RWPE2 (cell line): ENCODE measurements around the gene NAV2.

Source experiments
- ATAC-seq: fragments of 200-7000 bp; cut with Tn5 transposase; 3 replicates; pipeline ENCODE4 v1.9.1; 2021; ENCODE audit warnings: low read depth
- DNase-seq: peaks from one replicate; pipeline ENCODE4 v3.0.0-alpha.2; 2020; ENCODE audit warnings: low spot score
- H3K27ac ChIP-seq: fragments of 450-650 bp; 2 replicates; pipeline ENCODE4 v1.5.1; 2017; ENCODE audit warnings: mild to moderate bottlenecking; ENCODE audit not compliant: poor library complexity, severe bottlenecking
- H3K27me3 ChIP-seq: fragments of 250-450 bp; sonication (Bioruptor Pico); 2 replicates; pipeline ENCODE4 v1.5.1; 2021; ENCODE audit warnings: mild to moderate bottlenecking, moderate library complexity; ENCODE audit not compliant: insufficient read depth, poor library complexity, severe bottlenecking
- H3K36me3 ChIP-seq: fragments of 250-450 bp; sonication (Bioruptor Pico); 2 replicates; pipeline ENCODE4 v1.5.1; 2020; ENCODE audit warnings: low read depth, mild to moderate bottlenecking, moderate library complexity
- H3K4me1 ChIP-seq: fragments of 250-450 bp; sonication (Bioruptor Pico); 2 replicates; pipeline ENCODE4 v1.5.1; 2021; ENCODE audit warnings: mild to moderate bottlenecking, moderate library complexity; ENCODE audit not compliant: insufficient read depth, poor library complexity, severe bottlenecking
- H3K4me3 ChIP-seq: fragments of 250-450 bp; sonication (Bioruptor Pico); 2 replicates; pipeline ENCODE4 v1.5.1; 2021; ENCODE audit warnings: mild to moderate bottlenecking, moderate library complexity; ENCODE audit not compliant: severe bottlenecking
- H3K9me3 ChIP-seq: fragments of 250-450 bp; sonication (Bioruptor Pico); 2 replicates; pipeline ENCODE4 v1.5.1; 2021; ENCODE audit warnings: mild to moderate bottlenecking, moderate library complexity; ENCODE audit not compliant: severe bottlenecking
- CTCF ChIP-seq: fragments of 450-650 bp; IDR thresholded peaks from one replicate; pipeline ENCODE4 v1.5.1; 2017; ENCODE audit warnings: mild to moderate bottlenecking, moderate library complexity; ENCODE audit not compliant: poor library complexity, severe bottlenecking

The NAV2 gene

GRCh38 chr11:19768815-19769214 is 56.2 kb downstream of the NAV2 start:
- Histone ChIP-seq H3K9me3 (no peaks in the 10 kb centered on the region), H3K27ac (no peak overlapping the region), H3K27me3 (no peaks in the 10 kb centered on the region), H3K4me3 (no peak overlapping the region), H3K36me3 (no peaks in the 10 kb centered on the region), H3K4me1 (no peaks in the 10 kb centered on the region)
- DNase-seq (no peak), ATAC-seq (no peak)
- TF ChIP-seq CTCF = no peak

GRCh38 chr11:19769820-19770219 is 57.2 kb downstream of the NAV2 start:
- Histone ChIP-seq H3K27ac (no peak overlapping the region), H3K4me1 (no peaks in the 10 kb centered on the region), H3K27me3 (no peaks in the 10 kb centered on the region), H3K4me3 (no peak overlapping the region), H3K9me3 (no peaks in the 10 kb centered on the region), H3K36me3 (no peaks in the 10 kb centered on the region)
- ATAC-seq (no peak), DNase-seq (no peak)
- TF ChIP-seq CTCF = no peak

DNA sequence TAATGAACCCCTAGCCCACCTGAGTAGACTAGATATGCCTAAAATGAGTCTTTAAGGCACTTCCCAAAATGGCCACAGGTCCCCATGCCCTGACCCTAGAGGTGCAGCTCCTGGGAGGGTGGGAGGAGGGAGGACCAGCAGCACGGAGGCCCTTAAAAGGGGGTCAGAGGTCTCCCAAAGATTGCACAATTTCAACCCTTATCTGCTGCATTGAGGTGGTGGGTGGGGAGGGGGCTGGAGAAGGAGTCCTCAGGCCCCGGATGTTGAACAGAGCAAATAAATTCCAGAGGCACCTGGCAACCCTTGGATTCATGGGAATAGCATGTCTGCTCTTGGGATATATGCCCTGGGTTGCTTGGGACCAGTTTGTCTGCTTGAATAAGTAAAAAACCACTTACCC is 57.6 kb downstream of the NAV2 start:
- no peak overlapping the region for H3K27ac ChIP-seq
- ATAC-seq (no peak), DNase-seq (no peak)
- H3K4me3 ChIP-seq = no peak overlapping the region
- H3K9me3 ChIP-seq = no peaks in the 10 kb centered on the region
- peaks cover 4% of the 10 kb centered on the region for H3K27me3 ChIP-seq
- TF ChIP-seq CTCF = no peak
- no peaks in the 10 kb centered on the region for H3K4me1 ChIP-seq
- H3K36me3 ChIP-seq = no peaks in the 10 kb centered on the region

- Histone ChIP-seq H3K9me3 (no peaks in the 10 kb centered on the region), H3K4me1 (no peaks in the 10 kb centered on the region), H3K4me3 (no peak overlapping the region), H3K36me3 (no peaks in the 10 kb centered on the region), H3K27me3 (peaks cover 13% of the 10 kb centered on the region), H3K27ac (no peak overlapping the region)
- ATAC-seq = no peak
- no peak for DNase-seq
- no peak for TF ChIP-seq CTCF
These were observed 58.8 kb downstream of the NAV2 start for GRCh38 chr11:19771463-19771862.

DNA sequence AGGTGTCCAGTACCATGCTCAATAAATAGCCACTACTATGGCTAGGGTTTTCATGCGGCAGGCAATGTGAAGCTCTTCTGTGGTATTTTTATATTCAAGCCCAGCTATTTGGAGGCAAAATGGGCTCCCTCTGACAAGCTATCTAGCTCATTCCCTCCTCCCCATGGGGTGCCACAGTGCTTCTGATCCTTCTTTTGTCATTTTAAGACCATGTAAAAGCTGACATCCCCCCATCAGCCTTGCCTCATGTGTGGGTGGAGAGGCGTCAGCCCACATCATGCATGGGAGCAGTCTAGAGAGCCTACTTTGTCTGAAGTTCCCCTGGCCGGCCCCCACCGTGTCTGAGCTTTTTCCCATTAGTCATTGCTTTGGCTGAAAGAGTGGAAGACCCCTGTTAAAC is 59.8 kb downstream of the NAV2 start:
- no peak for ATAC-seq
- no peak for TF ChIP-seq CTCF
- DNase-seq = no peak
- H3K9me3 ChIP-seq = no peaks in the 10 kb centered on the region
- H3K4me1 ChIP-seq = no peaks in the 10 kb centered on the region
- no peak overlapping the region for H3K27ac ChIP-seq
- no peak overlapping the region for H3K4me3 ChIP-seq
- H3K27me3 ChIP-seq = peaks cover 15% of the 10 kb centered on the region
- H3K36me3 ChIP-seq = no peaks in the 10 kb centered on the region
